Body of pancreas (tissue), 4 donors: ENCODE data around the gene UPP1.

ENCODE experiments used
- POLR2A ChIP-seq, 3 donors: fragments of 450-650 bp; IDR thresholded peaks; one replicate each; pipeline ENCODE4 v1.6.1; 2016; ENCODE audit warnings: antibody characterized with exemption in 3 of 3, mild to moderate bottlenecking in 2 of 3
- TF ChIP-seq, protein P1 (sequence below), 7 experiments: fragments of 450-650 bp in 4 of 7; fragments of 200-600 bp in 3 of 7; sonication (generic) in 3 of 7; IDR thresholded peaks; one replicate each; pipeline ENCODE4 v1.5.1; 2016 to 2019; ENCODE audit warnings: antibody characterized with exemption in 7 of 7

DNA sequence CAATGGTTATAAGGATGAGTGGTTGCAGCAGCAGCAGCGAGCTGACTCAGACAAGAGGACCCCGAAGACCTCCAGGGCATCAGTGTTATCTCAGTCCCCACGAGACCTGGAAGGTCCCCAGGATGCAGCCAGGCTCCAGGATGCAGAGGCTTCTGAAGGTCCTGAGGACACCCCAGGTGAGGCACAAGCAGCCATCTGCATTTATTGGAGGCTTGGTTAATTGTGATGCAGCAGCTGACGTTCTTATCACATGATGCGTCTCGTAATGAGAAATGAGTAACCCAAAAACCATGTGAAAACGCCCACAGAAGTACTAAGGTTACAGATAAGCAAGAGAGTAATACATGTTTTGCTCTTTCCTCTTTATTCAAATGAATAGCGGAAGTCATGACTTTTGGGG, 36.3 kb upstream of the UPP1 start:
- no peak for TF ChIP-seq POLR2A (IDR thresholded peaks at IDR 0.05)
- TF ChIP-seq, protein P1, sequence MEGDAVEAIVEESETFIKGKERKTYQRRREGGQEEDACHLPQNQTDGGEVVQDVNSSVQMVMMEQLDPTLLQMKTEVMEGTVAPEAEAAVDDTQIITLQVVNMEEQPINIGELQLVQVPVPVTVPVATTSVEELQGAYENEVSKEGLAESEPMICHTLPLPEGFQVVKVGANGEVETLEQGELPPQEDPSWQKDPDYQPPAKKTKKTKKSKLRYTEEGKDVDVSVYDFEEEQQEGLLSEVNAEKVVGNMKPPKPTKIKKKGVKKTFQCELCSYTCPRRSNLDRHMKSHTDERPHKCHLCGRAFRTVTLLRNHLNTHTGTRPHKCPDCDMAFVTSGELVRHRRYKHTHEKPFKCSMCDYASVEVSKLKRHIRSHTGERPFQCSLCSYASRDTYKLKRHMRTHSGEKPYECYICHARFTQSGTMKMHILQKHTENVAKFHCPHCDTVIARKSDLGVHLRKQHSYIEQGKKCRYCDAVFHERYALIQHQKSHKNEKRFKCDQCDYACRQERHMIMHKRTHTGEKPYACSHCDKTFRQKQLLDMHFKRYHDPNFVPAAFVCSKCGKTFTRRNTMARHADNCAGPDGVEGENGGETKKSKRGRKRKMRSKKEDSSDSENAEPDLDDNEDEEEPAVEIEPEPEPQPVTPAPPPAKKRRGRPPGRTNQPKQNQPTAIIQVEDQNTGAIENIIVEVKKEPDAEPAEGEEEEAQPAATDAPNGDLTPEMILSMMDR (IDR thresholded peaks at IDR 0.05), result no peak
